HG03280 (cell line): Measurements from ENCODE around the gene ANP32E.

Source experiments
- ATAC-seq: cut with Tn5 transposase; IDR thresholded peaks from one replicate; pipeline ENCODE4 v1.9.1; 2021; ENCODE audit warnings: mild to moderate bottlenecking, moderate library complexity; ENCODE audit not compliant: unreplicated experiment

ANP32E gene

DNA sequence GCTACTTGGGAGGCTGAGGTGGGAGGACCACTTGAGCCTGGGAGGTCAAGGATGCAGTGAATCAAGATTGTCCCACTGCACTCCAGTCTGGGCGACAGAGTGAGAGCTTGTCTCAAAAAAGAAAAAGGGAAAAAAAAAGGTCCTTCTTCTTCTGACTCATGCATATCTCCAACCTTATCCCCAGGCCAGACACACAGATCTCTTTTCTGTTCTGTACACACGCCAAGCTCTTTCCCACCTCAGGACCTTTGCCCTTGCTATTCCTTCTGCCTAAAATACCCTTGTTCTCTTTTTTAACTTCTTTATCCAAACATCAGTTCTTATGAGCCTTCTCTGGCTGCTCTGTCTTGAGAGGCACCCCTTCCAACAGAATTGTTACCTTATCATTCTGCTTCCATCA lies 64.1 kb downstream of the ANP32E start:
- no peak for ATAC-seq

DNA sequence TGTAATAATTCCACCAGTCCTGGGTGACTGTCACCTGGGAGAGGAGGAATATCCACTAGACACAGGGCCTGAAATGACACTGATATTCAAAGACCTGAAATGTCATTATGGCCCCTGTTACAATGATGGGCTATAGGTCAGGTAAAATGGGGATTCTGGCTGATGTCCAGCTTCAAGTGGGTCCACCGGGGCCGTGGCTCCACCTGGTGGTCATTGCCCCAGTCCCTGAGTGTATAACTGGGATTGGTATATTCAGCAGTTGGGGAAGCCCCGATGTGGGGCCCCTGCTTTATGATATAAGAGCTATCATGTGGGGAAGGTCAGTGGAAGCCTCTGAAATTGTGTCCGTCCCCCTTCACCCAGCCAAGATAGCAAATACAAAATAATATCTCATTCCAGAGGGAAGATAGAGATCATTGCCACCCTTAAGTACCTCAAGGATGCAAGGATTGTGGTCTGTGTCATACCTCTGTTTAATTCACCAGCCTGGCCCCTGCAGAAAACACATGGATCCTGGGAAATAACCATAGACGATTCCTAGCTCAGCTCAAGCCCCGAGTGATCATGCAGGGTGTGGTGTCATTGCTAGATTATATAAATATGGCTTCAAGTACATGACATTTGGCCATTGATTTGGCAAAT lies 66.8 kb downstream of the ANP32E start:
- ATAC-seq = no peak
